ENCODE measurements around the gene ARHGEF2. TPM values are rescaled to one million over a fixed set of nuclear protein-coding genes. Genes with fewer than 3 reads are reported as not detected.
A peak's percentile ranks its signal among the peaks of the same experiment; 100 is the strongest.

Gene ARHGEF2
- total and polyA plus RNA-seq, 11 donors, result 23.9 to 98.6 (median 57.0) TPM

- TF ChIP-seq POLR2A (IDR thresholded peaks at IDR 0.05) (no peak), CTCF (IDR thresholded peaks at IDR 0.05) (no peak)
- no peak overlapping the region for H3K4me3 ChIP-seq
- H3K4me1 ChIP-seq, result peaks cover 0 to 20% (median 0%) of the 10 kb centered on the region in 12 donors
- no peak for ATAC-seq
- H3K9me3 ChIP-seq, result no peaks in the 10 kb centered on the region
- H3K36me3 ChIP-seq, result peaks cover 8 to 100% (median 99%) of the 10 kb centered on the region in 9 donors
- H3K27me3 ChIP-seq, result no peaks in the 10 kb centered on the region
- 93 to 97% (median 96%) methylated on average over 18 to 27 of the region's 27 CpGs for WGBS, 4 donors
- intact Hi-C loops (cut with DNase I), result no loop called here
- DNase-seq, result no peak
- no peak overlapping the region for H3K27ac ChIP-seq
Measured at GRCh38 chr1:155950829-155951228, 27.5 kb downstream of the ARHGEF2 start.

- Histone ChIP-seq H3K36me3 (peaks cover 7 to 74% (median 69%) of the 10 kb centered on the region in 9 donors), H3K4me1 (peaks cover 0 to 48% (median 3%) of the 10 kb centered on the region in 12 donors), H3K27me3 (no peaks in the 10 kb centered on the region), H3K9me3 (no peaks in the 10 kb centered on the region), H3K4me3 (no peak overlapping the region), H3K27ac (peak overlapping the region in 1 of 12 donors; percentile 64)
- intact Hi-C loops (cut with DNase I), result loop anchor here in 1 of 10 donors (10.0 kb wide), 1 partner anchor 107 kb away; the partner anchor contains the start of genes LAMTOR2 and UBQLN4
- TF ChIP-seq CTCF (IDR thresholded peaks at IDR 0.05) (no peak), POLR2A (IDR thresholded peaks at IDR 0.05) (no peak)
- DNase-seq, result no peak
- ATAC-seq, result no peak
- WGBS, 4 donors, result 81 to 88% (median 85%) methylated on average over 8 of the region's 8 CpGs
Measured at GRCh38 chr1:155947741-155948140, 30.6 kb downstream of the ARHGEF2 start.

- peak overlapping the region in 1 of 12 donors; percentile 64 for H3K27ac ChIP-seq
- H3K27me3 ChIP-seq, result no peaks in the 10 kb centered on the region
- TF ChIP-seq POLR2A (IDR thresholded peaks at IDR 0.05) (no peak), CTCF (IDR thresholded peaks at IDR 0.05) (no peak)
- peaks cover 3 to 69% (median 65%) of the 10 kb centered on the region in 9 donors for H3K36me3 ChIP-seq
- WGBS, 4 donors, result 67 to 77% (median 72%) methylated on average over 4 of the region's 4 CpGs
- DNase-seq (no peak), ATAC-seq (no peak)
- H3K9me3 ChIP-seq, result no peaks in the 10 kb centered on the region
- no peak overlapping the region for H3K4me3 ChIP-seq
- H3K4me1 ChIP-seq, result peaks cover 0 to 52% (median 8%) of the 10 kb centered on the region in 12 donors
- intact Hi-C loops (cut with DNase I), result loop anchor here in 1 of 10 donors (10.0 kb wide), 1 partner anchor 108 kb away; the partner anchor contains the start of genes LAMTOR2 and UBQLN4
Measured at GRCh38 chr1:155947292-155947691, 31.1 kb downstream of the ARHGEF2 start.

- H3K4me1 ChIP-seq, result peaks cover 0 to 58% (median 13%) of the 10 kb centered on the region in 12 donors
- no peaks in the 10 kb centered on the region for H3K9me3 ChIP-seq
- 78 to 86% (median 82%) methylated on average over 8 of the region's 8 CpGs for WGBS, 4 donors
- H3K36me3 ChIP-seq, result peaks cover 2 to 64% (median 59%) of the 10 kb centered on the region in 9 donors
- intact Hi-C loops (cut with DNase I), result loop anchor here in 1 of 10 donors (10.0 kb wide), 1 partner anchor 108 kb away; the partner anchor contains the start of genes LAMTOR2 and UBQLN4
- DNase-seq (no peak), ATAC-seq (no peak)
- TF ChIP-seq CTCF (IDR thresholded peaks at IDR 0.05), result no peak
- no peak for TF ChIP-seq POLR2A (IDR thresholded peaks at IDR 0.05)
- no peak overlapping the region for H3K4me3 ChIP-seq
- peak overlapping the region in 2 of 12 donors; percentile 27 to 64 for H3K27ac ChIP-seq
- no peaks in the 10 kb centered on the region for H3K27me3 ChIP-seq
Measured at GRCh38 chr1:155946633-155947219, 31.6 kb downstream of the ARHGEF2 start.
